H1 (cell line): Measurements from ENCODE around the gene GGT5. TPM values are rescaled to one million over a fixed set of nuclear protein-coding genes. Genes with fewer than 3 reads are reported as not detected.

Experiments used
- BCL11A ChIP-seq, 2 experiments: IDR thresholded peaks; one replicate each; pipeline ENCODE4 v1.6.1; 2011; ENCODE audit warnings: low read depth in 2 of 2, low read length in 2 of 2, mild to moderate bottlenecking in 2 of 2
- HDAC2 ChIP-seq, 2 experiments: fragments of 300-600 bp in 1 of 2; sonication (generic) in 1 of 2; IDR thresholded peaks; 2 replicates each; pipeline ENCODE4 v1.6.1; 2011 to 2012; ENCODE audit warnings: low read depth in 2 of 2, low read length in 2 of 2, mild to moderate bottlenecking in 2 of 2, moderate library complexity in 2 of 2, borderline replicate concordance in 1 of 2, inconsistent platforms in 1 of 2
- POLR2AphosphoS5 ChIP-seq: IDR thresholded peaks from 2 replicates; pipeline ENCODE4 v1.6.1; 2011; ENCODE audit warnings: low read depth, low read length
- SIN3A ChIP-seq, 2 experiments: IDR thresholded peaks in 1 of 2; conservative IDR thresholded peaks in 1 of 2; 2 replicates each; pipeline ENCODE4 v1.6.1; 2011 to 2012; ENCODE audit warnings: low read length in 2 of 2, improper control_type of control experiment in 1 of 2, low read depth in 1 of 2, mild to moderate bottlenecking in 1 of 2
- SRF ChIP-seq: IDR thresholded peaks from 2 replicates; pipeline ENCODE4 v1.6.1; 2011; ENCODE audit warnings: mild to moderate bottlenecking, low read depth, low read length, moderate library complexity
- ZNF274 ChIP-seq: IDR thresholded peaks from 2 replicates; pipeline ENCODE4 v1.7.0; 2012; ENCODE audit warnings: low read length, borderline replicate concordance; ENCODE audit errors: extremely low read depth
- polyA plus RNA-seq, 7 experiments: library from polyadenylated mRNA; depleted of rRNA in 3 of 7; stranded (reverse) in 5 of 7; unstranded in 2 of 7; fragments of >200 nt in 5 of 7; fragments of 200-250 nt in 2 of 7; gene quantifications; 1 replicate in 5 of 7; 2 replicates in 1 of 7; 4 replicates in 1 of 7; pipeline versions ENCODE4 v1.2.1 to v1.2.3, GENCODE V29; 2011 to 2013; ENCODE audit warnings: missing spikeins in 2 of 7, mixed read lengths in 2 of 7
- total RNA-seq: library from RNA; stranded (reverse); fragmentation: NEBNext Ultra II Directional; extraction: Animal tissue kit (Norgen Biotek cat#: 25700); gene quantifications from 2 replicates; pipeline ENCODE4 v1.2.1, GENCODE V29; 2021

GGT5 gene
- total and polyA plus RNA-seq, 2 of the 8 experiments (the other 6 are each of a cell fraction or from before 2014, with no cell fraction given) = 0.05 TPM; not detected in 1

DNA sequence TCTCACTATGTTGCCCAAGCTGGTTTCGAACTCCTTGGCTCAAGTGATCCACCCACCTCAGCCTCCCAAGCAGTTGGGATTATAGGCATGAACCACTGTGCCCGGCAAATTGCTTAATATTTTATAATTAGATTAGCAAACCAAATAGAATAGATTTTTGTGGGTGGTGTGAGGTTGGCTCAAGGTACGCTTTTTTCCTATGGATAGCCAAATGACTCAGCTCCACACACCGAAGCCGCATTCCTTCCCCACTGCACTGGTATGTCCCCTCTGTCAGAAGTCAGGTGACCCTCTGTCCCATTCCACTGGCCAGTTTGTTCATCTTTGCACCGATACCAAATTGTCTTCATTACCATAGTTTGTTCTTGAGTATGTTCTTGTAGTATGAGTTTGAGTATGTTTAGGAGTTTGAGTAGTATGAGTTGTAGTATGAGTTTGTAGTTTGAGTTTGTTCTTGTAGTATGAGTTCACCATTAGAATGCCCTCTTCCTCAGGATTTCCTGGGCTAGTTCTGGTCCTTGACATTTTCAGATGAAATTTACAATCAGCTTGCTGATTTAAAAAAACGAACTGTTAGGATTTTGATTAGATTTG lies 44.2 kb downstream of the GGT5 start (continued):
- no peak for TF ChIP-seq SRF
- TF ChIP-seq ZNF274 = no peak
- no peak for TF ChIP-seq HDAC2 (IDR thresholded peaks at IDR 0.05; ENCODE audit: borderline replicate concordance in 1 of 2, low read depth in 2 of 2, low read length in 2 of 2)
- TF ChIP-seq BCL11A (IDR thresholded peaks at IDR 0.05; ENCODE audit: low read depth in 2 of 2, low read length in 2 of 2) = no peak
- no peak for TF ChIP-seq SIN3A (conservative IDR thresholded peaks at IDR 0.05 in 1 of 2, IDR thresholded peaks at IDR 0.05 in 1 of 2; ENCODE audit: low read depth in 1 of 2, low read length in 2 of 2)
- no peak for TF ChIP-seq POLR2AphosphoS5
- TF ChIP-seq, all 59 proteins: peak for 0
